Choroid plexus epithelial cell (primary cell): ENCODE results near the gene RPL38.
"Not testable (repeated sequence)": the region's sequence is repeated elsewhere in the genome, so short reads cannot be mapped to it uniquely, and the experiment has no call there.

Experiments
- DNase-seq: peaks from one replicate; pipeline ENCODE4 v3.0.0-alpha.2; 2010; ENCODE audit warnings: low read depth
- H3K4me3 ChIP-seq: 2 replicates; pipeline ENCODE4 v1.5.1; 2011; ENCODE audit warnings: low read depth, mild to moderate bottlenecking, control low read depth, low read length, moderate library complexity
- CTCF ChIP-seq: conservative IDR thresholded peaks from 2 replicates; pipeline ENCODE4 v1.5.1; 2011; ENCODE audit warnings: low read depth, mild to moderate bottlenecking, control low read depth, inconsistent platforms, low read length, moderate library complexity

RPL38 gene

GRCh38 chr17:74182041-74182723, 21.3 kb upstream of the RPL38 start:
- DNase-seq = no peak
- no peak for TF ChIP-seq CTCF
- H3K4me3 ChIP-seq = no peak overlapping the region

- no peak for DNase-seq
- H3K4me3 ChIP-seq = no peak overlapping the region
- TF ChIP-seq CTCF = no peak
These were observed 20.1 kb upstream of the RPL38 start for GRCh38 chr17:74183411-74183810.

- TF ChIP-seq CTCF = no peak
- no peak overlapping the region for H3K4me3 ChIP-seq
- DNase-seq = no peak
These were observed 17.8 kb upstream of the RPL38 start for GRCh38 chr17:74185571-74186185.

GRCh38 chr17:74186498-74186897, 17.0 kb upstream of the RPL38 start:
- no peak overlapping the region for H3K4me3 ChIP-seq
- DNase-seq = no peak
- no peak for TF ChIP-seq CTCF

- no peak for DNase-seq
- TF ChIP-seq CTCF = no peak
These were observed 15.7 kb upstream of the RPL38 start for GRCh38 chr17:74187761-74188160.

GRCh38 chr17:74188687-74189086, 14.8 kb upstream of the RPL38 start:
- DNase-seq, H3K4me3 ChIP-seq: not testable (repeated sequence)

More at GRCh38 chr17:74187761-74188160, 15.7 kb upstream of the RPL38 start:
- H3K4me3 ChIP-seq = no peak overlapping the region

GRCh38 chr17:74190154-74190553, 13.3 kb upstream of the RPL38 start:
- no peak for TF ChIP-seq CTCF
- no peak overlapping the region for H3K4me3 ChIP-seq
- peak; percentile 82 for DNase-seq
